ENCODE data around the gene FAM83E. TPM values are rescaled to one million over a fixed set of nuclear protein-coding genes. Genes with fewer than 3 reads are reported as not detected.
A peak's percentile ranks its signal among the peaks of the same experiment; 100 is the strongest.

FAM83E gene
- total RNA-seq, 1 donor from 2014 or later = 3.2 TPM

- H3K27me3 ChIP-seq = no peaks in the 10 kb centered on the region
- peak in 1 of 2 donors; percentile 78 for TF ChIP-seq POLR2A (IDR thresholded peaks at IDR 0.05)
- TF ChIP-seq CTCF (IDR thresholded peaks at IDR 0.05) = no peak
- peak; percentile 99 for TF ChIP-seq POLR2AphosphoS5 (IDR thresholded peaks at IDR 0.05; ENCODE audit: insufficient read depth in 1 of 2, low read depth in 1 of 2)
- DNase-seq (ENCODE audit: extremely low spot score in 2 of 2) = peak; percentile 99 to 100
- intact Hi-C loops (cut with DNase I) = no loop called here
- peaks cover 58% of the 10 kb centered on the region for H3K4me1 ChIP-seq
- peak within 1 kb of the TSS; percentile 93 for H3K27ac ChIP-seq
- H3K36me3 ChIP-seq = peaks cover 0 to 31% of the 10 kb centered on the region in 2 donors
- H3K4me3 ChIP-seq = peak within 1 kb of the TSS; percentile 64 to 95
- no peaks in the 10 kb centered on the region for H3K9me3 ChIP-seq
Observed at GRCh38 chr19:48618916-48619691, 4.2 kb upstream of the FAM83E start, which contains the start of the genes RPL18 and SPHK2. Gene RPL18 (minus strand): TSS chr19:48619178. CDS start chr19:48619143, 35 bp downstream. Gene SPHK2 (plus strand): TSS chr19:48619506. CDS start chr19:48620515, 1,009 bp downstream.

- peaks cover 0 to 31% of the 10 kb centered on the region in 2 donors for H3K36me3 ChIP-seq
- H3K4me1 ChIP-seq = peaks cover 53% of the 10 kb centered on the region
- no peaks in the 10 kb centered on the region for H3K27me3 ChIP-seq
- peak overlapping the region; percentile 64 to 95 for H3K4me3 ChIP-seq
- TF ChIP-seq POLR2AphosphoS5 (IDR thresholded peaks at IDR 0.05; ENCODE audit: insufficient read depth in 1 of 2, low read depth in 1 of 2) (no peak), POLR2A (IDR thresholded peaks at IDR 0.05) (no peak), CTCF (IDR thresholded peaks at IDR 0.05) (no peak)
- no peaks in the 10 kb centered on the region for H3K9me3 ChIP-seq
- H3K27ac ChIP-seq = peak overlapping the region; percentile 93
- no peak for DNase-seq (ENCODE audit: extremely low spot score in 2 of 2)
- intact Hi-C loops (cut with DNase I) = no loop called here
Observed at GRCh38 chr19:48618278-48618915, 3.5 kb upstream of the FAM83E start.

GRCh38 chr19:48617146-48617937, 2.5 kb upstream of the FAM83E start:
- H3K4me3 ChIP-seq = peak overlapping the region; percentile 64 to 95
- intact Hi-C loops (cut with DNase I) = no loop called here
- H3K36me3 ChIP-seq = peaks cover 0 to 31% of the 10 kb centered on the region in 2 donors
- DNase-seq (ENCODE audit: extremely low spot score in 2 of 2) = no peak
- H3K27me3 ChIP-seq = no peaks in the 10 kb centered on the region
- H3K9me3 ChIP-seq = no peaks in the 10 kb centered on the region
- H3K27ac ChIP-seq = peak overlapping the region; percentile 93
- TF ChIP-seq POLR2AphosphoS5 (IDR thresholded peaks at IDR 0.05; ENCODE audit: insufficient read depth in 1 of 2, low read depth in 1 of 2) (no peak), CTCF (IDR thresholded peaks at IDR 0.05) (no peak)
- H3K4me1 ChIP-seq = peaks cover 46% of the 10 kb centered on the region

- Histone ChIP-seq H3K9me3 (no peaks in the 10 kb centered on the region), H3K27me3 (no peaks in the 10 kb centered on the region), H3K4me1 (peaks cover 46% of the 10 kb centered on the region), H3K4me3 (peak overlapping the region in 1 of 2 donors; percentile 95), H3K36me3 (peaks cover 0 to 31% of the 10 kb centered on the region in 2 donors), H3K27ac (peak overlapping the region; percentile 93)
- TF ChIP-seq POLR2A (IDR thresholded peaks at IDR 0.05) (no peak), CTCF (IDR thresholded peaks at IDR 0.05) (no peak), POLR2AphosphoS5 (IDR thresholded peaks at IDR 0.05; ENCODE audit: insufficient read depth in 1 of 2, low read depth in 1 of 2) (no peak)
- peak in 1 of 2 donors; percentile 87 for DNase-seq (ENCODE audit: extremely low spot score in 2 of 2)
- intact Hi-C loops (cut with DNase I) = no loop called here
Observed at GRCh38 chr19:48616491-48617056, 1.7 kb upstream of the FAM83E start.
